ENCODE data around the gene GOLGA6C.
A peak's percentile ranks its signal among the peaks of the same experiment; 100 is the strongest.
"Not testable (repeated sequence)": the region's sequence is repeated elsewhere in the genome, so short reads cannot be mapped to it uniquely, and the experiment has no call there.

GOLGA6C gene

DNA sequence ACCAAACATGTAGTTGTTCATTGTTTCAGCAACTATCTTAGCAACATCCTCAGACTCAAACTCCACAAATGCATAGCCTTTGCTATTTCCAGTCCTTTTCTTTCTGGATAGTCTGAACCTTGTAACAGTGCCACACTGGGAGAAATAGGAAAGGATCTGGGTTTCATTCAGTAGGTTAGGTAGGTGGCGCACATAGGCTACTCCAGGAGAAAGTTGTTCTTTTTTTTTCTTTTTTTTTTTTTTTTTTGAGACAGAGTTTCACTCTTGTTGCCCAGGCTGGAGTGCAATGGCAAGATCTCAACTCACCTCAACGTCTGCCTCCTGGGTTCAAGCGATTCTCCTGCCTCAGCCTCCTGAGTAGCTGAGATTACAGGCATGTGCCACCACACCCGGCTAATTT is 5.8 kb upstream of the GOLGA6C start:
- DNase-seq (ENCODE audit: low read depth): not testable (repeated sequence)

DNA sequence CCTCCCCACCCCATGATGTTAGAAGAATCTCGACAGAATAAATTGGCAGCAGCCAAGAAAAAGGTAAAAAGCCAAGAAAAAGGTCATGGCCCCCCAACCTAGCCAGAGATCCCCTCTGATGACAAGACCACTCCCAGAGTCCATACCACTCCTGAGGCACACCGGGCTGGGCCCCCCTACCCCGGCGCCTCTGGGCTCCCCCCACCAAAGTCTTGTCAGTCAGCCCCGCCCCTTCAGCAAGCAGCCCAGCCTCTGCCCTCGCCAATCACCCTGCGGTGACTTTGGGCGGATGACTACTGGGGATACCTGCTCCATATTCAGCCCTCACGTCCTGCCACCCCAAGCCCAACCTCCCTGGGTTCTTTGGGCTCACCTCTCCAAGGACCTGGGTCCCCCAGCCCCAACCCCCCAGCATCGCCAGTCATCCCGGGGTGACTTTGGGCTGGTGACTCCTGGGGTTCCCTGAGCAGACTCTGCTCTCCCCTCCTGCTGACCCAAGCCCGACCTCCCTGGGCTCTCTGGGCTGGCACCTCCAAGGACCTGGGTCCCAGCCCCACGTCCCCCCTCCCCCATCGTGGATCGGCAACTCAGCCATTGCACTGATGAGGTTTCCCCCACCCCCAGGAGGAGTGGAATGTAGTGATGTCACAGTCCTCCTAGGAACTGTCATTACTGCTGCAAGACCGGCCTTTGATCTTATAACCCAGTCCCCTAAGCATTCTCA is 648 bp downstream of the GOLGA6C start:
- not testable (repeated sequence) for DNase-seq (ENCODE audit: low read depth)

GRCh38 chr15:75259873-75260272 is 1.7 kb downstream of the GOLGA6C start:
- DNase-seq (ENCODE audit: low read depth): not testable (repeated sequence)

DNA sequence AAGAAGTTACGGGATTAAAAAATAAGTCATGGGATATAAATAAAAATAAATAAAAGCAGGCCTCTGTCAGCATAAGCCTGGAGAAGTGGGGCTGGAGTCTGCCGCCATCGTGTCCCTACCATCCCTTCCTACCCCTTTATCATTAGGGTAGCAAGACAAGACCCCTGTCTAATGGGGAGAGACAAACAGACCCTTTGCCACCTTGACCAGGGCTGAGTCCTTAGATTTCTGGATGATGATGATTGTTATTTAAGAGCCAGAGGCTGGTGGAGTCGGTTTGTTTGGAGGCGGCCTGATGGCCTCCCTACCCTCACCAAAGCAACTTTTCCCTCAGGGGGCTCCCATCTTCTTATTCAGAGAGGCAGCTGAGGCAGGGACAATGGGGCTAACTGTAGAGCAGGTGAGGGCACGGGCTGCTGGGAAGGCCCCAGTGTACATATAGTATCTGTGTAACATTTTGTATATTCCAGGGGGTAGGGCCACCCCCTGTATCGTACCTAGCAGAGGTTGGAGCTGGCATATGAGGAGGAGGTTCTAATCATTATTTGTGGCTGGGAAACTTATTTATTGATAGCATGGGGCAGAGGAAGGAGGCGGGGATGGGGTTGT is 15.7 kb downstream of the GOLGA6C start:
- not testable (repeated sequence) for DNase-seq (ENCODE audit: low read depth)

DNA sequence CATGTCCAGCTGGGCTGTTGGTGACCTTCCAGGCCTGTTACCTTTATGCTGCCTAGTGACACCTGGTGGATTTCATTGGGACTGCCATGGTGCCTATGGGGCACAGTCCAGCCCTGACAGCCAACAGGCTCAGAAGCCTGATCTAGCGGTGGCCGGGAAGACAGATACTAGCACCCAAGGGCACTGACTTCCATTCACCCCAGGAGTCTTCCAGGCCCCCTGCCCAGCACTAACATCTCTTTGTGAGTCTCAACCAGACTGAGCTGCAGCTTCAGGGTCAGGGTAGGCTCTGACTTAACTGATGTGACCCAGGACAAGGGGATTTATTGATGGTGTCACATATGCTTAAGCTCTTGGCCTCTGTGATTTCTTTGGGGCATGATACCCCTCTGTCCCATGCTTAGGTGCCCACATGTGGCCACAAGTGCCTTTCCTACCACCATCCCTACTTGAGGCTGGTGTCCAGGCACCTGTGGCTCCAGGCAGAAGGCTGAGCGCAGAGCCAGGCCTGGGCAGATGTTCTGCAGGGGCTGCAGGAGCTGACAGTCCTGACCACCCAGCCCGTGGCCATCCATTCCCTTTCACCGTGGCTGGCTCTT is 16.5 kb downstream of the GOLGA6C start:
- DNase-seq (ENCODE audit: low read depth): not testable (repeated sequence)

- DNase-seq (ENCODE audit: low read depth): not testable (repeated sequence)
Observed at GRCh38 chr15:75275617-75276016, 17.5 kb downstream of the GOLGA6C start.

- DNase-seq (ENCODE audit: low read depth): not testable (repeated sequence)
Observed at GRCh38 chr15:75278497-75278896, 20.4 kb downstream of the GOLGA6C start.

DNA sequence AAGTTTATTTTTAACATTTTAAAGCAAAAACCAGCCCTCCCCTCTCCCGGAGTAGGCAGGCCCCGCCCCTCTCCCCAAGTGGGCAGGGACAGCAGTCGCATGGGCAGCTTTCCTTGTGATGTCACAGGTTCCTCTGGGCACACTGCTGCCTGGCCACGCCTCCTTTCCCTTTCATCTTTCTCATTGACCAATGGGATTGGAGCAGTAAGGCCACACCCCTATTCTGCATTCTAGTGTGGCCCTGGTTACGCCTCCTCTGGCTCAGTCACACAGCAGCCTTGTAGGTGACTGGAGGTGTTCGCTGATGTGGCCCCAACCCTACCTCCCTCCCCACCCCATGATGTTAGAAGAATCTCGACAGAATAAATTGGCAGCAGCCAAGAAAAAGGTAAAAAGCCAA is 24.4 kb downstream of the GOLGA6C start, which contains the start of gene GOLGA6D:
TSS of gene GOLGA6D (plus strand) at position 264 of the 400 bp plus-strand sequence. CDS start at position 305, 41 bp downstream.
- not testable (repeated sequence) for DNase-seq (ENCODE audit: low read depth)

DNA sequence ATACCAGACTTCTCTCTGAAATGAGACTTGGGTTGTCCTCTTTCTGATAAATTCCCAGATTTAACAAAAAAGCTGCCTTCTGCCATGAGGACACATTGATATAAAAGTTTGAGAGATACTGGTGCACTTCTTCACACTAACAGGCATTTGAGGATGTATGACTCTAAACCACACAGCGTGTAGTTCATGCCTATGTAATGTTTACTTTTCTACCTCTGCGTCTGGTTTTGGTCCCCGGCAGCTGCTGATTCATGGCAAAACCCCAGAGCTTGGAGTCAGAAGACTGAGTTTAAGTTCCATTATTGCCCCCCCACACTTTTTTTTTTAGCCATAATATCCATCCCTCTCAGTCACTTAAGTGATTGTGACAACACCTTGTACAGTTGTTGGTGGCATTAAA is 26.0 kb downstream of the GOLGA6C start:
- not testable (repeated sequence) for DNase-seq (ENCODE audit: low read depth)

GRCh38 chr15:75293660-75294059 is 35.5 kb downstream of the GOLGA6C start:
- DNase-seq (ENCODE audit: low read depth): not testable (repeated sequence)

DNA sequence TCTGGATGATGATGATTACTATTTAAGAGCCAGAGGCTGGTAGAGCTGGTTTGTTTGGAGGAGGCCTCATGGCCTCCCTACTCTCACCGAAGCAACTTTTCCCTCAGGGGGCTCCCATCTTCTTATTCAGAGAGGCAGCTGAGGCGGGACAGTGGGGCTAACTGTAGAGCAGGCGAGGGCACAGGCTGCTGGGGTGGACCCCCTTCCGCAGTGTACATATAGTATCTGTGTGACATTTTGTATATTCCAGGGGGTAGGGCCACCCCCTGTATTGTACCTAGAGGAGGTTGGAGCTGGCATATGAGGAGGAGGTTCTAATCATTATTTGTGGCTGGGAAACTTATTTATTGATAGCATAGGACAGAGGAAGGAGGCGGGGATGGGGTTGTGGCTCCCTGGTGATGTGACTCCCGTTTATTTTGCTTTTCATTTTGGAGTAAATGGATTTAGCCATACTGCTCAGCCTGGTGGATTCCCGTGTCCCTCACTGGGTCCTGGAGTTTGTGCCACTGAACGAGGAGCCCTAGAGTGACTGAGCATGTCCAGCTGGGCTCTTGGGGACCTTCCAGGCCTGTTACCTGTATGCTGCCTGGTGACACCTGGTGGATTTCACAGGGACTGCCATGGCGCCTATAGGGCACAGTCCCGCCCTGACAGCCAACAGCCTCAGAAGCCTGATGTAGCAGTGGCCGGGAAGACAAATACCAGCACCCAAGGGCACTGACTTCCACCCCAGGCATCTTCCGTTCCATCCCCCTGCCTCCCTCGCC is 40.6 kb downstream of the GOLGA6C start:
- not testable (repeated sequence) for DNase-seq (ENCODE audit: low read depth)

- not testable (repeated sequence) for DNase-seq (ENCODE audit: low read depth)
Observed at GRCh38 chr15:75299311-75299688, 41.2 kb downstream of the GOLGA6C start.

GRCh38 chr15:75300026-75300425 is 41.9 kb downstream of the GOLGA6C start:
- DNase-seq (ENCODE audit: low read depth): not testable (repeated sequence)

- no peak for DNase-seq (ENCODE audit: low read depth)
Observed at GRCh38 chr15:75302318-75302717, 44.2 kb downstream of the GOLGA6C start.

GRCh38 chr15:75302753-75303152 is 44.6 kb downstream of the GOLGA6C start:
- not testable (repeated sequence) for DNase-seq (ENCODE audit: low read depth)

DNA sequence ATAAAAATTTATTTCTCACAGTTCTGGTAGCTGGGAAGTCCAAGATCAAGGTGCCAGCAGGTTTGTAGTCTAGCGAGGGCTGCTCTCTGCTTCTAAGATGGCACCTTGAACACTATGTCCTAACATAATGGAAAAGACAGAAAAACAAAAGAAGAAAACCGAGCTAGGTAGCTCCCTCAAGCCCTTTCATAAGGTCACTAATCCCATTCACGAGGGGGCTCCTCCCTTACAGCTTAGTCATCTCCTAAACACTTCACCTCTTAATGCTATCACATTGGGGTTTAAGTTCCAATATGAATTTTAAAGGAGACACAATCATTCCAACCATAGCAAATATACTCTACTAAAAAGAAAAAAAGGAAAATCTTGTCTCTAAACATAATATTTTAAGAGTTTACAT is 48.1 kb downstream of the GOLGA6C start:
- no peak for DNase-seq (ENCODE audit: low read depth)

- no peak for DNase-seq (ENCODE audit: low read depth)
Observed at GRCh38 chr15:75307778-75308390, 49.8 kb downstream of the GOLGA6C start.

GRCh38 chr15:75309711-75310110 is 51.6 kb downstream of the GOLGA6C start:
- DNase-seq (ENCODE audit: low read depth): no peak

- DNase-seq (ENCODE audit: low read depth): peak; percentile 31
Observed at GRCh38 chr15:75312548-75312947, 54.4 kb downstream of the GOLGA6C start.

DNA sequence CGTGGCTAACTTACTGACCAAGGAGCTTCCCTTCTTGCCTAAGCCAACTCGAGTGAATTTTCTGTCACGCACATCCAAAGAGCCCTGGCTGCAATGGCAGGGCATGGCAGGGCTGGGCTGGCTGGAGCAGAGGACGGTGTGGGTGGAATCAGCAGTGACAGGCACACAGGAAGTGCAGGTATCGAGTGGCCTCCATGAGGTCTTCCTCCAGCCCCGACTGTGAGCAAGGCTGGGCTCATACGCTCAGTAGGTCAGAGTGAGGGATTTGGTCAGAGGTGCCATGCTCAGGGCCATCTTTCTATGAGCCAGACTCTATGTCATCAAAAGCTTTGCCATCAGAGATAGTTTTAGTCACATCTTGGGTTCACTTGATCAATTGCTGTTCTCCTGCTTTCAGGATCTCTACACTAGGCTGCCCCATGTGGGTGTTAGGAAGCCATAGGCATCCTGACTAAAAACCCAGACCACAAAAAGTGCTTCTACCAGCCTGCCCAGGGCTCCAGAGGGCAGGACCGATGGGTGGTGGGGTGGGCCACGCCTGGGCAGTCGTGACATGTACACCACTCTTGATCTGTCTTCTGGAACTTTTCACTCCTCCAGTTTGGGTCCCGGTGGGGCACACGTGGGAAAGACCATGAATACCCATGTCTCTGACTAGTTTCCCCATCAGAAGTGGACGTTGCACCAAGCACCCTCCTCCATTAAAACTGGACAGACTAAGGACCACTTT is 55.1 kb downstream of the GOLGA6C start:
- no peak for DNase-seq (ENCODE audit: low read depth)

Data from stromal cell of bone marrow (primary cell).